Neuronal stem cell (in vitro differentiated cells): ENCODE results near the gene NAMPT.

Experiments used
- DNase-seq: peaks from one replicate; pipeline ENCODE4 v3.0.0-alpha.2; 2013; ENCODE audit warnings: low spot score
- H2AFZ ChIP-seq: one replicate; pipeline ENCODE4 v1.6.1; 2013; ENCODE audit warnings: mild to moderate bottlenecking, low read length, inconsistent platforms
- H2AK5ac ChIP-seq: 2 replicates; pipeline ENCODE4 v1.6.1; 2013; ENCODE audit warnings: low read depth, mild to moderate bottlenecking, inconsistent platforms, low read length, moderate library complexity, mixed read lengths
- H2BK120ac ChIP-seq: 2 replicates; pipeline ENCODE4 v1.6.1; 2013; ENCODE audit warnings: low read depth, mild to moderate bottlenecking, inconsistent platforms, low read length, moderate library complexity, mixed read lengths
- H2BK12ac ChIP-seq: one replicate; pipeline ENCODE4 v1.6.1; 2013; ENCODE audit warnings: low read length, inconsistent platforms
- H2BK15ac ChIP-seq: 2 replicates; pipeline ENCODE4 v1.6.1; 2013; ENCODE audit warnings: mild to moderate bottlenecking, low read length, inconsistent platforms, mixed read lengths
- H2BK5ac ChIP-seq: one replicate; pipeline ENCODE4 v1.6.1; 2013; ENCODE audit warnings: inconsistent platforms, mild to moderate bottlenecking, low read length, moderate library complexity
- H3K14ac ChIP-seq: one replicate; pipeline ENCODE4 v1.6.1; 2013; ENCODE audit warnings: low read length, inconsistent platforms
- H3K18ac ChIP-seq: 2 replicates; pipeline ENCODE4 v1.6.1; 2013; ENCODE audit warnings: low read length, inconsistent platforms
- H3K23ac ChIP-seq: 2 replicates; pipeline ENCODE4 v1.6.1; 2013; ENCODE audit warnings: low read depth, mild to moderate bottlenecking, mixed read lengths, low read length, inconsistent platforms; ENCODE audit not compliant: poor library complexity
- H3K27ac ChIP-seq: replicated peaks from 3 replicates; pipeline ENCODE4 v1.5.1; 2013; ENCODE audit warnings: low read length, inconsistent platforms
- H3K27me3 ChIP-seq, 3 experiments: 2 replicates each; pipeline ENCODE4 v1.6.1; 2013; ENCODE audit warnings: low read length in 3 of 3, mild to moderate bottlenecking in 2 of 3, inconsistent platforms in 1 of 3, low read depth in 1 of 3, mixed read lengths in 1 of 3, moderate library complexity in 1 of 3; ENCODE audit not compliant: control insufficient read depth in 3 of 3, insufficient read depth in 3 of 3
- H3K36me3 ChIP-seq, 2 donors: replicated peaks in 1 of 2; 2 replicates each; pipeline ENCODE4 v1.6.1; 2013; ENCODE audit warnings: low read length in 2 of 2; ENCODE audit not compliant: control insufficient read depth in 2 of 2, insufficient read depth in 2 of 2
- H3K4ac ChIP-seq: 2 replicates; pipeline ENCODE4 v1.6.1; 2013; ENCODE audit warnings: inconsistent platforms, mild to moderate bottlenecking, low read length, moderate library complexity
- H3K4me1 ChIP-seq, 2 donors: 1 replicate in 1 of 2; 2 replicates in 1 of 2; pipeline ENCODE4 v1.6.1; 2013; ENCODE audit warnings: low read length in 2 of 2, low read depth in 1 of 2; ENCODE audit not compliant: control insufficient read depth in 2 of 2, insufficient read depth in 1 of 2
- H3K4me2 ChIP-seq: one replicate; pipeline ENCODE4 v1.6.1; 2013; ENCODE audit warnings: mild to moderate bottlenecking, low read length, inconsistent platforms; ENCODE audit not compliant: insufficient read depth, poor library complexity, severe bottlenecking
- H3K4me3 ChIP-seq, 2 donors: 2 replicates each; pipeline ENCODE4 v1.5.1; 2013; ENCODE audit warnings: low read length in 2 of 2, mild to moderate bottlenecking in 2 of 2, inconsistent platforms in 1 of 2, moderate library complexity in 1 of 2
- H3K79me1 ChIP-seq: one replicate; pipeline ENCODE4 v1.6.1; 2013; ENCODE audit warnings: low read depth, mild to moderate bottlenecking, inconsistent platforms, low read length, moderate library complexity
- H3K9ac ChIP-seq: one replicate; pipeline ENCODE4 v1.6.1; 2013; ENCODE audit warnings: mild to moderate bottlenecking, low read depth, low read length, inconsistent platforms; ENCODE audit not compliant: poor library complexity
- H3K9me3 ChIP-seq, 2 donors: replicated peaks in 1 of 2; 2 replicates each; pipeline versions ENCODE3 to v1.6.1; 2013; ENCODE audit warnings: low read length in 2 of 2, mild to moderate bottlenecking in 2 of 2, inconsistent platforms in 1 of 2, low read depth in 1 of 2, mixed read lengths in 1 of 2, moderate library complexity in 1 of 2; ENCODE audit not compliant: control insufficient read depth in 2 of 2, insufficient read depth in 1 of 2
- H4K8ac ChIP-seq: one replicate; pipeline ENCODE4 v1.6.1; 2013; ENCODE audit warnings: low read depth, mild to moderate bottlenecking, inconsistent platforms, low read length, moderate library complexity
- H4K91ac ChIP-seq: one replicate; pipeline ENCODE4 v1.6.1; 2013; ENCODE audit warnings: low read length, low read depth, mild to moderate bottlenecking, inconsistent platforms; ENCODE audit not compliant: poor library complexity
- WGBS, 2 donors: extraction: QIAGEN DNeasy Blood & Tissue Kit; methylation state at CpG; one replicate each; pipeline ENCODE4 v1.1.7; 2013; ENCODE audit warnings: missing lambda C conversion rate in 2 of 2, mixed read lengths in 1 of 2; ENCODE audit not compliant: insufficient read length in 2 of 2, insufficient replicate concordance in 1 of 2; ENCODE audit errors: extremely low coverage in 2 of 2; 5-methylcytosine and 5-hydroxymethylcytosine counted together

Gene NAMPT

GRCh38 chr7:106258789-106259188 lies 26.0 kb downstream of the NAMPT start:
- no peaks in the 10 kb centered on the region for H3K27me3 ChIP-seq
- no peak for DNase-seq
- H2BK12ac ChIP-seq = no peak overlapping the region
- H2AK5ac ChIP-seq = no peak overlapping the region
- no peaks in the 10 kb centered on the region for H3K9me3 ChIP-seq
- H3K23ac ChIP-seq = no peak overlapping the region
- no peaks in the 10 kb centered on the region for H3K79me1 ChIP-seq
- no peaks in the 10 kb centered on the region for H3K4me1 ChIP-seq
- H4K8ac ChIP-seq = no peak overlapping the region
- H3K4ac ChIP-seq = no peak overlapping the region
- no peak overlapping the region for H3K4me2 ChIP-seq
- H2AFZ ChIP-seq = no peak overlapping the region
- no peak overlapping the region for H2BK120ac ChIP-seq
- no peak overlapping the region for H4K91ac ChIP-seq
- H3K27ac ChIP-seq = no peak overlapping the region
- H3K9ac ChIP-seq = no peak overlapping the region
- H2BK15ac ChIP-seq = no peak overlapping the region
- no peak overlapping the region for H2BK5ac ChIP-seq
- no CpG with 5 or more reads among the region's 7 CpGs for WGBS, 2 donors
- peaks cover 7 to 98% of the 10 kb centered on the region in 2 donors for H3K36me3 ChIP-seq
- H3K18ac ChIP-seq = no peak overlapping the region
- H3K14ac ChIP-seq = no peak overlapping the region
- H3K4me3 ChIP-seq = no peak overlapping the region

DNA sequence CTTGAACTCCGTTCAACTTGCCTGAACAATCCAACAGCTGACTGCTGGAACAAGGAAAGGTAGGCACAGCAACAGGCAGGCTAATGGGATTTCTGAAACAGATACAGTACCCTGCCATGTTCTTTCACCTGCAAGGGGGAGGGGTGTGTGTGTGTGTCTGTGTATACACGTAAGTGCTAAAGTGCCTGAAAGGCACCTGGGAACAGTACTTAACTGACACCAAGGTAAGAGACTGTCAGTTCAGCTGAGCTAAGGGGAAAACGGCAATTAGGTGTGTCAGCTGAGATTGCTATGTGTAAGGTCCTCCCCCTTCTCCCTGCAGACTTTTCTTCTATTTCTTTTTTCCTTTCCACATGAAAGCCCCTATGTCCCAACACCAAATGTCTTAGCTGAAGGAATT lies 27.0 kb downstream of the NAMPT start:
- Histone ChIP-seq H2AK5ac (no peak overlapping the region), H3K18ac (no peak overlapping the region), H3K4me1 (no peaks in the 10 kb centered on the region), H3K9me3 (no peaks in the 10 kb centered on the region), H3K36me3 (peaks cover 10 to 98% of the 10 kb centered on the region in 2 donors), H3K4me2 (no peak overlapping the region), H3K9ac (no peak overlapping the region), H3K14ac (no peak overlapping the region), H2AFZ (no peak overlapping the region), H2BK15ac (no peak overlapping the region), H3K4me3 (no peak overlapping the region), H2BK5ac (no peak overlapping the region), H2BK120ac (no peak overlapping the region), H3K27me3 (no peaks in the 10 kb centered on the region), H3K79me1 (no peaks in the 10 kb centered on the region), H3K4ac (no peak overlapping the region), H4K91ac (no peak overlapping the region), H3K23ac (no peak overlapping the region), H3K27ac (no peak overlapping the region), H2BK12ac (no peak overlapping the region), H4K8ac (no peak overlapping the region)
- no peak for DNase-seq
- WGBS, 2 donors = no CpG with 5 or more reads among the region's 3 CpGs

DNA sequence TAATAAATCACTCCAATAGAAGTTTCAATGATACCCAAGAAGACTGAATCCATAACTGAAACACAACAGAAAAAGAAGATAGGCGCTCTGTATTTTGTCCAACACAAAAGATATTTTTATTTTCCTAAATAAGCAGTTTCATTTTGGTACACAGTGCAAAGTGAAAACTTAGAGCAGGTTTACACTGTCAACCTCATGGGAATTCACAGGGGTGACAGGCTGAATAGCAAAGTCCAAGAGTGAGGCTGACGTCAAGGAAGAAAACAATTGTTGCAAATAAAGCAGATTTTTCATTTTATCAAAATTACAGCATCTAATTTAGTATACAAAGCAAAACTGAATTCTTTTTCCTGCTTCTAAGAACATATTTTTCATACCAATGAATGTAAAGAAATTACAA lies 28.6 kb downstream of the NAMPT start:
- no CpG with 5 or more reads among the region's 2 CpGs for WGBS, 2 donors
- Histone ChIP-seq H2BK12ac (no peak overlapping the region), H3K79me1 (no peaks in the 10 kb centered on the region), H3K4ac (no peak overlapping the region), H3K23ac (no peak overlapping the region), H3K18ac (no peak overlapping the region), H3K4me1 (no peaks in the 10 kb centered on the region), H3K4me2 (no peak overlapping the region), H2BK5ac (no peak overlapping the region), H3K9ac (no peak overlapping the region), H3K4me3 (no peak overlapping the region), H3K9me3 (no peaks in the 10 kb centered on the region), H2BK120ac (no peak overlapping the region), H2BK15ac (no peak overlapping the region), H2AK5ac (no peak overlapping the region), H3K27me3 (no peaks in the 10 kb centered on the region), H4K91ac (no peak overlapping the region), H3K14ac (no peak overlapping the region), H3K27ac (no peak overlapping the region), H2AFZ (no peak overlapping the region), H3K36me3 (peaks cover 12 to 98% of the 10 kb centered on the region in 2 donors), H4K8ac (no peak overlapping the region)
- no peak for DNase-seq

DNA sequence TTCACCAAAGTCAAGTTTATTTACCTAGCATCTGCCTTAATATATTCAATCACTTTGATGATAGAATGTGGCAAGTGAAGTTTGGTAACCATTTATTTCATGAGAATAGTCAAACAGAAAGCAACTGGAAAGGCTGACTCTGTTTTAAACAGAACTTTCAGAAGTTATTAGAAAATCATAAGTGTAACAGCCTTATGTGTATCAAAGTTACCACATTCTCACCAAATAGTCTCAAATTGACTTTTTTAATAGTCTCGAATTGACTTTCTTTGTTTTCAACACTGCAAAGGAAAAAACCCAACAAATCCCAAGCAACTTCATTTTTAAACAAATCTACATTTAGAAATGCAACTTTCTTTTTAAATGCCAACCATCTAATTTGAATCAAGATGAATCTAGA lies 29.5 kb downstream of the NAMPT start:
- Histone ChIP-seq H3K23ac (no peak overlapping the region), H2BK120ac (no peak overlapping the region), H2BK15ac (no peak overlapping the region), H3K4me1 (no peaks in the 10 kb centered on the region), H3K27me3 (no peaks in the 10 kb centered on the region), H3K18ac (no peak overlapping the region), H3K79me1 (no peaks in the 10 kb centered on the region), H3K4ac (no peak overlapping the region), H3K14ac (no peak overlapping the region), H3K4me3 (no peak overlapping the region), H2AFZ (no peak overlapping the region), H2BK12ac (no peak overlapping the region), H4K8ac (no peak overlapping the region), H3K27ac (no peak overlapping the region), H2AK5ac (no peak overlapping the region), H4K91ac (no peak overlapping the region), H2BK5ac (no peak overlapping the region), H3K9ac (no peak overlapping the region), H3K9me3 (no peaks in the 10 kb centered on the region), H3K36me3 (peaks cover 9 to 94% of the 10 kb centered on the region in 2 donors), H3K4me2 (no peak overlapping the region)
- DNase-seq = no peak
- no CpG with 5 or more reads among the region's 1 CpG for WGBS, 2 donors
